Inflammatory macrophage treated with lipopolysaccharide for 1 hour (primary cell): ENCODE data around the gene ICAM1.
"Not testable (repeated sequence)": the region's sequence is repeated elsewhere in the genome, so short reads cannot be mapped to it uniquely, and the experiment has no call there.

Experiments
- DNase-seq, 2 donors: peaks; one replicate each; pipeline ENCODE4 v3.0.0-alpha.2; 2020 to 2022

Gene ICAM1

GRCh38 chr19:10278935-10279334 is 8.0 kb downstream of the ICAM1 start:
- no peak for DNase-seq

- DNase-seq, result no peak
These were observed 9.0 kb downstream of the ICAM1 start for GRCh38 chr19:10279737-10280442.

GRCh38 chr19:10282043-10282442 is 11.1 kb downstream of the ICAM1 start:
- not testable (repeated sequence) for DNase-seq

- DNase-seq, result no peak
These were observed 12.6 kb downstream of the ICAM1 start for GRCh38 chr19:10283301-10284064.

DNA sequence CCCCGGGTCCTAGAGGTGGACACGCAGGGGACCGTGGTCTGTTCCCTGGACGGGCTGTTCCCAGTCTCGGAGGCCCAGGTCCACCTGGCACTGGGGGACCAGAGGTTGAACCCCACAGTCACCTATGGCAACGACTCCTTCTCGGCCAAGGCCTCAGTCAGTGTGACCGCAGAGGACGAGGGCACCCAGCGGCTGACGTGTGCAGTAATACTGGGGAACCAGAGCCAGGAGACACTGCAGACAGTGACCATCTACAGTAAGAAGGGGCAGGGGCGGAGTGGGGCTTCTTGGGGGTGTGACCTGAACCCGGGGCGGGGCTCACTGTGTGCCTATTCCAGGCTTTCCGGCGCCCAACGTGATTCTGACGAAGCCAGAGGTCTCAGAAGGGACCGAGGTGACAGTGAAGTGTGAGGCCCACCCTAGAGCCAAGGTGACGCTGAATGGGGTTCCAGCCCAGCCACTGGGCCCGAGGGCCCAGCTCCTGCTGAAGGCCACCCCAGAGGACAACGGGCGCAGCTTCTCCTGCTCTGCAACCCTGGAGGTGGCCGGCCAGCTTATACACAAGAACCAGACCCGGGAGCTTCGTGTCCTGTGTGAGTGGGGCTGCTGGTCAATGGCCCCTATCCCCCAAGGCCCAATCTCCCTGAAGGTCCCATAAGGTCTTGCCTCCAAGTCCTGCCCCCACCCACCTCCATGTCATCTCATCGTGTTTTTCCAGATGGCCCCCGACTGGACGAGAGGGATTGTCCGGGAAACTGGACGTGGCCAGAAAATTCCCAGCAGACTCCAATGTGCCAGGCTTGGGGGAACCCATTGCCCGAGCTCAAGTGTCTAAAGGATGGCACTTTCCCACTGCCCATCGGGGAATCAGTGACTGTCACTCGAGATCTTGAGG is 13.4 kb downstream of the ICAM1 start:
- no peak for DNase-seq

- no peak for DNase-seq
These were observed 14.0 kb downstream of the ICAM1 start for GRCh38 chr19:10284960-10285278.

- no peak for DNase-seq
These were observed 14.5 kb downstream of the ICAM1 start for GRCh38 chr19:10285393-10285792.

- DNase-seq, result peak; percentile 73 to 86
These were observed 16.1 kb downstream of the ICAM1 start, which contains the start of gene ICAM4 for GRCh38 chr19:10286803-10287737. ICAM4 (plus strand) TSS chr19:10286955; CDS start chr19:10287013, 58 bp downstream.

DNA sequence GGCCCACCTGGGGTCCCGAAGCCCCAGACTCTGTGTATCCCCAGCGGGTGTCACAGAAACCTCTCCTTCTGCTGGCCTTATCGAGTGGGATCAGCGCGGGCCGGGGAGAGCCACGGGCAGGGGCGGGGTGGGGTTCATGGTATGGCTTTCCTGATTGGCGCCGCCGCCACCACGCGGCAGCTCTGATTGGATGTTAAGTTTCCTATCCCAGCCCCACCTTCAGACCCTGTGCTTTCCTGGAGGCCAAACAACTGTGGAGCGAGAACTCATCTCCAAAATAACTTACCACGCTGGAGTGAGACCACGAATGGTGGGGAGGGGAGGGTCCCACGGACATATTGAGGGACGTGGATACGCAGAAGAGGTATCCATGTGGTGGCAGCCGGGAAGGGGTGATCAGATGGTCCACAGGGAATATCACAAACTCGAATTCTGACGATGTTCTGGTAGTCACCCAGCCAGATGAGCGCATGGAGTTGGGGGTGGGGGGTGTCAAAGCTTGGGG is 17.8 kb downstream of the ICAM1 start:
- peak; percentile 65 to 77 for DNase-seq

- peak; percentile 75 to 85 for DNase-seq
These were observed 18.4 kb downstream of the ICAM1 start for GRCh38 chr19:10289167-10289835.

GRCh38 chr19:10289836-10290356 is 19.0 kb downstream of the ICAM1 start, which contains the start of gene ICAM5:
ICAM5 (plus strand) TSS chr19:10289952; CDS start chr19:10290044, 92 bp downstream.
- DNase-seq, result peak in 1 of 2 donors; percentile 53

- DNase-seq, result no peak
These were observed 19.5 kb downstream of the ICAM1 start for GRCh38 chr19:10290357-10290875.

DNA sequence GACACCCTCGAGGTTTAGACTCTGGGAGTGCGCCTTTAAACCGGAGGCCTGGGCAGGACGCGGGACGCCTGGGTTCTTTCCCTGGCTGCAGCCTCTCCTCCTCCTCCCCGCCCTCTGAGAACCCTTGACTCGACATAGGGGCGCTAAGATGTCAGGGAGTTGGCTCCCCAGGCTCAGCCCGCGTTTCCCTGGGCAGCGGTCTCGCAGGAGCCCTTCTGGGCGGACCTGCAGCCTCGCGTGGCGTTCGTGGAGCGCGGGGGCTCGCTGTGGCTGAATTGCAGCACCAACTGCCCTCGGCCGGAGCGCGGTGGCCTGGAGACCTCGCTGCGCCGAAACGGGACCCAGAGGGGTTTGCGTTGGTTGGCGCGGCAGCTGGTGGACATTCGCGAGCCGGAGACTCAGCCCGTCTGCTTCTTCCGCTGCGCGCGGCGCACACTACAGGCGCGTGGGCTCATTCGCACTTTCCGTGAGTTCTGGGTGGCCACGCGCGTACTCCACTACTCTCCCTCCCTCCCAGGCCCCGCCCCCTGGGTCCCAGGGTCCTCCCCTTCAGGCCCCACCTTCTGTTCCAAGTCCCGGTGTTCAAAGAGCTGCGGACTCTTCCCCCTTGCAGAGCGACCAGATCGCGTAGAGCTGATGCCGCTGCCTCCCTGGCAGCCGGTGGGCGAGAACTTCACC is 20.1 kb downstream of the ICAM1 start:
- peak; percentile 65 to 75 for DNase-seq

DNA sequence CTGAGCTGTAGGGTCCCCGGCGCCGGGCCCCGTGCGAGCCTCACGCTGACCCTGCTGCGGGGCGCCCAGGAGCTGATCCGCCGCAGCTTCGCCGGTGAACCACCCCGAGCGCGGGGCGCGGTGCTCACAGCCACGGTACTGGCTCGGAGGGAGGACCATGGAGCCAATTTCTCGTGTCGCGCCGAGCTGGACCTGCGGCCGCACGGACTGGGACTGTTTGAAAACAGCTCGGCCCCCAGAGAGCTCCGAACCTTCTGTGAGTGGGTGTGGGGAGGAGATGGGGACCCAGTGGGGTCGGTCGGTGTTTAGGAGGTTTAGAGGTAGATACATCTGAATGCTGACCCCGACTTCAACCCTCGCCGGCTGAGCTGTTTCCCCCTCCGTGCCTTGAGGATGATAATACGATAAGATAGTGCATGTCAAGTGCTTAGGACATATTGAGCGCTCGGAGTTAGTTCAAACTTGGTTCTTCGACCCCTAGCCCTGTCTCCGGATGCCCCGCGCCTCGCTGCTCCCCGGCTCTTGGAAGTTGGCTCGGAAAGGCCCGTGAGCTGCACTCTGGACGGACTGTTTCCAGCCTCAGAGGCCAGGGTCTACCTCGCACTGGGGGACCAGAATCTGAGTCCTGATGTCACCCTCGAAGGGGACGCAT is 20.8 kb downstream of the ICAM1 start:
- no peak for DNase-seq

- DNase-seq, result peak; percentile 92 to 97
These were observed 21.4 kb downstream of the ICAM1 start for GRCh38 chr19:10292206-10292788.

- DNase-seq, result no peak
These were observed 22.1 kb downstream of the ICAM1 start for GRCh38 chr19:10292789-10293636.

DNA sequence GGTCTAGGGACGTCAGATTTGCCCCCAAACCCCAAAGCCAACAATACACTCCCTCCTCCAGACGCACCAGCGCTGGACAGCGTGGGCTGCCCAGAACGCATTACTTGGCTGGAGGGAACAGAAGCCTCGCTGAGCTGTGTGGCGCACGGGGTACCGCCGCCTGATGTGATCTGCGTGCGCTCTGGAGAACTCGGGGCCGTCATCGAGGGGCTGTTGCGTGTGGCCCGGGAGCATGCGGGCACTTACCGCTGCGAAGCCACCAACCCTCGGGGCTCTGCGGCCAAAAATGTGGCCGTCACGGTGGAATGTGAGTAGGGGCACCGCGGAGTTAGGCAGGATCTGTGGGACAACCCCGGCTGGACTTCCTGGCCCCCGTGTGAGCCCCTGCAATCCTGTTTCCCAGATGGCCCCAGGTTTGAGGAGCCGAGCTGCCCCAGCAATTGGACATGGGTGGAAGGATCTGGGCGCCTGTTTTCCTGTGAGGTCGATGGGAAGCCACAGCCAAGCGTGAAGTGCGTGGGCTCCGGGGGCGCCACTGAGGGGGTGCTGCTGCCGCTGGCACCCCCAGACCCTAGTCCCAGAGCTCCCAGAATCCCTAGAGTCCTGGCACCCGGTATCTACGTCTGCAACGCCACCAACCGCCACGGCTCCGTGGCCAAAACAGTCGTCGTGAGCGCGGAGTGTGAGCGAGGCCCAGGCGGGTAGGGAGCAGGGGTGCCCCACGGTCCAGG is 22.9 kb downstream of the ICAM1 start:
- no peak for DNase-seq

DNA sequence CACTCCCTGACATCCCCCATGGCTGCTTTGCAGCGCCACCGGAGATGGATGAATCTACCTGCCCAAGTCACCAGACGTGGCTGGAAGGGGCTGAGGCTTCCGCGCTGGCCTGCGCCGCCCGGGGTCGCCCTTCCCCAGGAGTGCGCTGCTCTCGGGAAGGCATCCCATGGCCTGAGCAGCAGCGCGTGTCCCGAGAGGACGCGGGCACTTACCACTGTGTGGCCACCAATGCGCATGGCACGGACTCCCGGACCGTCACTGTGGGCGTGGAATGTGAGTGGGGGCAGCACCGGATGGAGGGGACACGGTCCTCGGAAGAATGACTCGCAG is 23.4 kb downstream of the ICAM1 start:
- DNase-seq, result no peak
